WTC11 (cell line): Measurements from ENCODE around the gene NR1D1.

Experiments used
- CBFB ChIP-seq: sonication (generic); formaldehyde crosslinking; IDR thresholded peaks from 2 replicates; pipeline ENCODE4 v1.8.1; 2022; ENCODE audit warnings: mild to moderate bottlenecking, low read depth, missing genetic modification reagents
- CTCF ChIP-seq: fragments of 200-600 bp; IDR thresholded peaks from 2 replicates; pipeline ENCODE4 v1.8.0; 2022; ENCODE audit warnings: antibody characterized with exemption
- ELF4 ChIP-seq: sonication (generic); formaldehyde crosslinking; IDR thresholded peaks from 2 replicates; pipeline ENCODE4 v1.8.1; 2022; ENCODE audit warnings: low read depth, mild to moderate bottlenecking, moderate library complexity, missing genetic modification reagents
- FOXK1 ChIP-seq: sonication (generic); formaldehyde crosslinking; IDR thresholded peaks from 2 replicates; pipeline ENCODE4 v1.8.0; 2022; ENCODE audit warnings: mild to moderate bottlenecking, moderate library complexity, missing genetic modification reagents
- NR1H2 ChIP-seq: sonication (generic); formaldehyde crosslinking; IDR thresholded peaks from 2 replicates; pipeline ENCODE4 v1.9.0; 2021; ENCODE audit warnings: mild to moderate bottlenecking, moderate library complexity, missing genetic modification reagents
- SMAD4 ChIP-seq: sonication (generic); formaldehyde crosslinking; IDR thresholded peaks from 2 replicates; pipeline ENCODE4 v1.8.0; 2022; ENCODE audit warnings: mild to moderate bottlenecking, missing genetic modification reagents
- SP1 ChIP-seq: sonication (generic); formaldehyde crosslinking; conservative IDR thresholded peaks from 2 replicates; pipeline ENCODE4 v1.8.1; 2022; ENCODE audit warnings: missing genetic modification reagents
- TCF7 ChIP-seq: sonication (generic); formaldehyde crosslinking; IDR thresholded peaks from 2 replicates; pipeline ENCODE4 v1.8.0; 2022; ENCODE audit warnings: mild to moderate bottlenecking, low read depth, missing genetic modification reagents, moderate library complexity
- USF1 ChIP-seq: sonication (generic); formaldehyde crosslinking; IDR thresholded peaks from 2 replicates; pipeline ENCODE4 v1.8.0; 2022; ENCODE audit warnings: mild to moderate bottlenecking, missing genetic modification reagents
- ZBTB43 ChIP-seq: sonication (generic); formaldehyde crosslinking; IDR thresholded peaks from 2 replicates; pipeline ENCODE4 v1.8.1; 2023; ENCODE audit warnings: mild to moderate bottlenecking, missing genetic modification reagents
- TF ChIP-seq, protein P1 (sequence below): sonication (generic); formaldehyde crosslinking; IDR thresholded peaks from 2 replicates; pipeline ENCODE4 v1.8.1; 2023; ENCODE audit warnings: mild to moderate bottlenecking, missing genetic modification reagents, moderate library complexity

DNA sequence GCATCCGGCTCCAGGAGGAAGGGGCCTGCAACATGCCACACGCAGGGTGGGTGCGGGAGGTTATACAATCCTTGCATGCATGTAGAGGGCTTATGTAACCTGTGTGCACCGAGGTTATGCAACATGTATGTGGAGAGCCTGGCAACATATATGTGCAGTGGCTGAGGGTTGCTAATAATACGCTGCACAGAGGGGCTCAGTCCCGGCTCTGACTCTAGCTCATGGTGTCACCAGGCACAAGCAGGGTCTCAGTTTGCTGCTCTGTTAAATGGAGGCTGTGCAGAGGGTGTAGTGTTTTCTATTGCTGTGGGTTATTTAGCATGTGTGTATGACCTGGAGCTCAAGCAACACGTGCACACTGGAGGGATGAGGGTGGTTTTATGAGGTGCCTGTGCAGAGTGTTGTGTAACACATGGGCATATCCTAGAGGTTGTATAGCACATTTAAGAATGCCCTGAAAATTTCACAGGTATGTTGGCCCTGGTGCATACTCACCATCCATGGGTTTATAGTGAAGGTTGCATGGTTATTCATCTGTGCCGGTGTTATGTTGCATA, 24.4 kb downstream of the NR1D1 start:
- no peak for TF ChIP-seq NR1H2 (CRISPR knock-in tag)
- no peak for TF ChIP-seq CTCF
- TF ChIP-seq USF1 (CRISPR knock-in tag): no peak
- TF ChIP-seq ZBTB43 (CRISPR knock-in tag): no peak
- no peak for TF ChIP-seq FOXK1
- no peak for TF ChIP-seq TCF7 (CRISPR knock-in tag)
- TF ChIP-seq SP1 (CRISPR knock-in tag): no peak
- no peak for TF ChIP-seq SMAD4 (CRISPR knock-in tag)
- TF ChIP-seq ELF4: no peak
- TF ChIP-seq CBFB: no peak
- TF ChIP-seq, protein P1, sequence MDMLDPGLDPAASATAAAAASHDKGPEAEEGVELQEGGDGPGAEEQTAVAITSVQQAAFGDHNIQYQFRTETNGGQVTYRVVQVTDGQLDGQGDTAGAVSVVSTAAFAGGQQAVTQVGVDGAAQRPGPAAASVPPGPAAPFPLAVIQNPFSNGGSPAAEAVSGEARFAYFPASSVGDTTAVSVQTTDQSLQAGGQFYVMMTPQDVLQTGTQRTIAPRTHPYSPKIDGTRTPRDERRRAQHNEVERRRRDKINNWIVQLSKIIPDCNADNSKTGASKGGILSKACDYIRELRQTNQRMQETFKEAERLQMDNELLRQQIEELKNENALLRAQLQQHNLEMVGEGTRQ: no peak
